Mesenchymal stem cell (in vitro differentiated cells and primary cell): ENCODE data around the gene CCDC141.

Source experiments
- DNase-seq: peaks from one replicate; pipeline ENCODE4 v3.0.0-alpha.2; 2013
- H2AFZ ChIP-seq: one replicate; pipeline ENCODE4 v1.6.1; 2013; ENCODE audit warnings: low read depth, mild to moderate bottlenecking, control low read depth, inconsistent platforms, low read length, moderate library complexity
- H2AK5ac ChIP-seq: 2 replicates; pipeline ENCODE4 v1.6.1; 2013; ENCODE audit warnings: low read length, moderate library complexity, mild to moderate bottlenecking, inconsistent platforms; ENCODE audit not compliant: severe bottlenecking
- H2BK120ac ChIP-seq: one replicate; pipeline ENCODE4 v1.6.1; 2013; ENCODE audit warnings: low read depth, mild to moderate bottlenecking, inconsistent platforms, low read length, moderate library complexity
- H2BK12ac ChIP-seq, 2 experiments: one replicate each; pipeline ENCODE4 v1.6.1; 2013; ENCODE audit warnings: inconsistent platforms in 2 of 2, low read length in 2 of 2, mild to moderate bottlenecking in 2 of 2, moderate library complexity in 2 of 2, control low read depth in 1 of 2
- H2BK15ac ChIP-seq: one replicate; pipeline ENCODE4 v1.6.1; 2013; ENCODE audit warnings: mild to moderate bottlenecking, low read depth, inconsistent platforms; ENCODE audit not compliant: poor library complexity, severe bottlenecking
- H2BK5ac ChIP-seq: 2 replicates; pipeline ENCODE4 v1.6.1; 2013; ENCODE audit warnings: low read depth, mild to moderate bottlenecking, low read length, control low read depth, inconsistent platforms; ENCODE audit not compliant: poor library complexity, severe bottlenecking
- H3K14ac ChIP-seq, 2 experiments: one replicate each; pipeline ENCODE4 v1.6.1; 2013; ENCODE audit warnings: inconsistent platforms in 2 of 2, low read length in 2 of 2, control low read depth in 1 of 2, mild to moderate bottlenecking in 1 of 2, moderate library complexity in 1 of 2
- H3K18ac ChIP-seq, 2 experiments: one replicate each; pipeline ENCODE4 v1.6.1; 2013; ENCODE audit warnings: inconsistent platforms in 2 of 2, low read length in 2 of 2, control low read depth in 1 of 2, low read depth in 1 of 2, mild to moderate bottlenecking in 1 of 2
- H3K23ac ChIP-seq, 2 experiments: one replicate each; pipeline ENCODE4 v1.6.1; 2013; ENCODE audit warnings: inconsistent platforms in 2 of 2, low read length in 2 of 2, mild to moderate bottlenecking in 2 of 2, moderate library complexity in 2 of 2, control low read depth in 1 of 2
- H3K27ac ChIP-seq: 2 replicates; pipeline ENCODE4 v1.5.1; 2013; ENCODE audit warnings: mild to moderate bottlenecking, moderate library complexity, low read length, control low read depth, inconsistent platforms; ENCODE audit not compliant: poor library complexity, severe bottlenecking
- H3K27me3 ChIP-seq, 2 experiments: 2 replicates each; pipeline versions ENCODE4 v1.6.1 to v1.7.0; 2013; ENCODE audit warnings: low read length in 2 of 2, mild to moderate bottlenecking in 2 of 2, moderate library complexity in 2 of 2, control low read depth in 1 of 2, inconsistent platforms in 1 of 2; ENCODE audit not compliant: control insufficient read depth in 1 of 2, insufficient read depth in 1 of 2
- H3K36me3 ChIP-seq, 2 experiments: 2 replicates each; pipeline versions ENCODE4 v1.6.1 to v1.7.0; 2013; ENCODE audit warnings: low read length in 2 of 2, control low read depth in 1 of 2, inconsistent platforms in 1 of 2, low read depth in 1 of 2, mild to moderate bottlenecking in 1 of 2; ENCODE audit not compliant: insufficient read depth in 2 of 2, control insufficient read depth in 1 of 2
- H3K4ac ChIP-seq, 2 experiments: one replicate each; pipeline ENCODE4 v1.6.1; 2013; ENCODE audit warnings: inconsistent platforms in 2 of 2, low read length in 2 of 2, mild to moderate bottlenecking in 2 of 2, moderate library complexity in 2 of 2, control low read depth in 1 of 2, low read depth in 1 of 2
- H3K4me1 ChIP-seq: 2 replicates; pipeline ENCODE4 v1.6.1; 2013; ENCODE audit warnings: low read depth, low read length, control low read depth; ENCODE audit not compliant: control insufficient read depth, insufficient read depth
- H3K4me2 ChIP-seq: 2 replicates; pipeline ENCODE4 v1.6.1; 2013; ENCODE audit warnings: low read length, mild to moderate bottlenecking, inconsistent platforms; ENCODE audit not compliant: poor library complexity, severe bottlenecking
- H3K4me3 ChIP-seq, 2 experiments: 2 replicates each; pipeline versions ENCODE4 v1.5.1 to v1.7.0; 2013; ENCODE audit warnings: low read length in 2 of 2, mild to moderate bottlenecking in 2 of 2, control low read depth in 1 of 2, low read depth in 1 of 2; ENCODE audit not compliant: insufficient read depth in 1 of 2
- H3K79me1 ChIP-seq: replicated peaks from 2 replicates; pipeline ENCODE4 v1.6.1; 2013; ENCODE audit warnings: mild to moderate bottlenecking, control low read depth, low read length, inconsistent platforms; ENCODE audit not compliant: poor library complexity, severe bottlenecking
- H3K9ac ChIP-seq: 2 replicates; pipeline ENCODE4 v1.7.0; 2013; ENCODE audit warnings: mild to moderate bottlenecking, low read length, moderate library complexity
- H3K9me3 ChIP-seq: 2 replicates; pipeline ENCODE4 v1.7.0; 2013; ENCODE audit warnings: mild to moderate bottlenecking, low read length; ENCODE audit not compliant: control insufficient read depth
- H4K8ac ChIP-seq: one replicate; pipeline ENCODE4 v1.6.1; 2013; ENCODE audit warnings: inconsistent platforms, mild to moderate bottlenecking, low read length, moderate library complexity
- H4K91ac ChIP-seq: one replicate; pipeline ENCODE4 v1.6.1; 2013; ENCODE audit warnings: mild to moderate bottlenecking, low read length, inconsistent platforms
- WGBS: methylation state at CpG from one replicate; pipeline ENCODE4 v1.1.7; 2013; ENCODE audit warnings: mixed read lengths; 5-methylcytosine and 5-hydroxymethylcytosine counted together

The CCDC141 gene

GRCh38 chr2:178873912-178874311 lies 176.0 kb downstream of the CCDC141 start:
- H3K4me1 ChIP-seq: peaks cover 3% of the 10 kb centered on the region
- no peak overlapping the region for H2BK5ac ChIP-seq
- WGBS: no CpG with 5 or more reads among the region's 3 CpGs
- no peak overlapping the region for H3K4ac ChIP-seq
- no peak overlapping the region for H4K8ac ChIP-seq
- H3K18ac ChIP-seq: no peak overlapping the region
- no peak overlapping the region for H2BK12ac ChIP-seq
- no peaks in the 10 kb centered on the region for H3K27me3 ChIP-seq
- no peaks in the 10 kb centered on the region for H3K9me3 ChIP-seq
- no peak overlapping the region for H3K27ac ChIP-seq
- no peak overlapping the region for H3K9ac ChIP-seq
- H3K14ac ChIP-seq: no peak overlapping the region
- H2BK15ac ChIP-seq: no peak overlapping the region
- no peak overlapping the region for H3K4me3 ChIP-seq
- no peaks in the 10 kb centered on the region for H3K36me3 ChIP-seq
- H2AK5ac ChIP-seq: no peak overlapping the region
- no peak overlapping the region for H3K4me2 ChIP-seq
- no peak overlapping the region for H4K91ac ChIP-seq
- H2BK120ac ChIP-seq: no peak overlapping the region
- no peak overlapping the region for H2AFZ ChIP-seq
- no peaks in the 10 kb centered on the region for H3K79me1 ChIP-seq
- H3K23ac ChIP-seq: no peak overlapping the region
- DNase-seq: no peak

- H3K18ac ChIP-seq: peak overlapping the region in 1 of 2 experiments; percentile 9
- WGBS: 100% methylated on average over 1 of the region's 1 CpG
- no peak overlapping the region for H3K9ac ChIP-seq
Measured at GRCh38 chr2:178871536-178871935, 178.4 kb downstream of the CCDC141 start.

GRCh38 chr2:178870703-178871102 lies 179.2 kb downstream of the CCDC141 start:
- H3K4me1 ChIP-seq: peaks cover 3% of the 10 kb centered on the region
- no peak overlapping the region for H3K23ac ChIP-seq
- H2BK120ac ChIP-seq: no peak overlapping the region
- no peak for DNase-seq
- H3K79me1 ChIP-seq: no peaks in the 10 kb centered on the region
- H4K8ac ChIP-seq: no peak overlapping the region
- no peaks in the 10 kb centered on the region for H3K9me3 ChIP-seq
- no peak overlapping the region for H2BK12ac ChIP-seq
- no peak overlapping the region for H3K4me2 ChIP-seq
- no peak overlapping the region for H2BK5ac ChIP-seq
- H2AK5ac ChIP-seq: no peak overlapping the region
- no peak overlapping the region for H3K4ac ChIP-seq
- WGBS: 52% methylated on average over 1 of the region's 3 CpGs
- no peak overlapping the region for H4K91ac ChIP-seq
- H3K27ac ChIP-seq: no peak overlapping the region
- H3K27me3 ChIP-seq: no peaks in the 10 kb centered on the region
- no peak overlapping the region for H3K4me3 ChIP-seq
- no peak overlapping the region for H2AFZ ChIP-seq
- no peak overlapping the region for H3K9ac ChIP-seq
- H2BK15ac ChIP-seq: no peak overlapping the region
- H3K18ac ChIP-seq: no peak overlapping the region
- no peaks in the 10 kb centered on the region for H3K36me3 ChIP-seq
- H3K14ac ChIP-seq: no peak overlapping the region

More at GRCh38 chr2:178871536-178871935, 178.4 kb downstream of the CCDC141 start:
- no peak overlapping the region for H3K4me3 ChIP-seq
- DNase-seq: no peak
- H2BK15ac ChIP-seq: no peak overlapping the region
- H3K4me1 ChIP-seq: peaks cover 3% of the 10 kb centered on the region
- H4K91ac ChIP-seq: no peak overlapping the region
- no peaks in the 10 kb centered on the region for H3K36me3 ChIP-seq
- H2BK5ac ChIP-seq: peak overlapping the region; percentile 61
- H3K4me2 ChIP-seq: no peak overlapping the region
- no peak overlapping the region for H2BK12ac ChIP-seq
- no peak overlapping the region for H2BK120ac ChIP-seq
- no peaks in the 10 kb centered on the region for H3K9me3 ChIP-seq
- H2AFZ ChIP-seq: no peak overlapping the region
- no peaks in the 10 kb centered on the region for H3K27me3 ChIP-seq
- no peaks in the 10 kb centered on the region for H3K79me1 ChIP-seq
- H4K8ac ChIP-seq: no peak overlapping the region
- no peak overlapping the region for H3K23ac ChIP-seq
- no peak overlapping the region for H2AK5ac ChIP-seq
- no peak overlapping the region for H3K14ac ChIP-seq
- H3K27ac ChIP-seq: no peak overlapping the region
- no peak overlapping the region for H3K4ac ChIP-seq

GRCh38 chr2:178865999-178866398 lies 183.9 kb downstream of the CCDC141 start:
- H3K4me3 ChIP-seq: peak overlapping the region in 1 of 2 experiments; percentile 32
- H3K14ac ChIP-seq: no peak overlapping the region
- H3K4ac ChIP-seq: no peak overlapping the region
- H2BK5ac ChIP-seq: no peak overlapping the region
- H3K79me1 ChIP-seq: no peaks in the 10 kb centered on the region
- H3K23ac ChIP-seq: no peak overlapping the region
- H3K27me3 ChIP-seq: no peaks in the 10 kb centered on the region
- H3K9ac ChIP-seq: no peak overlapping the region
- no CpG with 5 or more reads among the region's 2 CpGs for WGBS
- no peak for DNase-seq
- no peaks in the 10 kb centered on the region for H3K36me3 ChIP-seq
- no peak overlapping the region for H2BK120ac ChIP-seq
- H2BK15ac ChIP-seq: no peak overlapping the region
- no peak overlapping the region for H4K91ac ChIP-seq
- no peaks in the 10 kb centered on the region for H3K9me3 ChIP-seq
- H3K18ac ChIP-seq: no peak overlapping the region
- H3K27ac ChIP-seq: no peak overlapping the region
- no peak overlapping the region for H2AFZ ChIP-seq
- no peak overlapping the region for H4K8ac ChIP-seq
- no peak overlapping the region for H3K4me2 ChIP-seq
- H2BK12ac ChIP-seq: no peak overlapping the region
- H3K4me1 ChIP-seq: peaks cover 3% of the 10 kb centered on the region
- H2AK5ac ChIP-seq: no peak overlapping the region
